ENCODE data around the gene ZDHHC9. TPM values are rescaled to one million over a fixed set of nuclear protein-coding genes. Genes with fewer than 3 reads are reported as not detected.

The ZDHHC9 gene
- total RNA-seq, 2 experiments from 2014 or later: 13.4 TPM

DNA sequence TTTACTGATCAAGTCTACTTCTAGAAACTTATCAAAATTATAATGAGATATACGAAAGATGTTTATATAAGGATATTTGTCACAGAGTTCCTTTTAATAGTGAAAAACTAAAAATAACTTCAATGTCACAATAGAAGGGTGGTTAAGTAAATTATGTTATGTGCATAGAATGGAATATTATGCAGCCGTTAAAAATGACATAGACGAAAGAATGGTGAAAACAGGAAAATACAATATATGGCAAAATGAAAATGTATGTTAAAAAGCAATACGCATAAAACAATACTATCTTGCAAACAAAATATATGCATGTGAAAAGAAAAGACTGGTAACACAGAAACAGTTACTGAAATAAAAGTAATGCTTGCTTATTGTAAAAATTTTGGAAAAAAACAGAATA, 19.1 kb downstream of the ZDHHC9 start:
- ChIA-PET CTCF (interaction anchor here (1.3 to 1.9 kb wide), 2 partner anchors 42 to 187 kb away, joined by 4 to 6 read pairs; no protein-coding TSS in a partner anchor), POLR2A (no interaction called here)

DNA sequence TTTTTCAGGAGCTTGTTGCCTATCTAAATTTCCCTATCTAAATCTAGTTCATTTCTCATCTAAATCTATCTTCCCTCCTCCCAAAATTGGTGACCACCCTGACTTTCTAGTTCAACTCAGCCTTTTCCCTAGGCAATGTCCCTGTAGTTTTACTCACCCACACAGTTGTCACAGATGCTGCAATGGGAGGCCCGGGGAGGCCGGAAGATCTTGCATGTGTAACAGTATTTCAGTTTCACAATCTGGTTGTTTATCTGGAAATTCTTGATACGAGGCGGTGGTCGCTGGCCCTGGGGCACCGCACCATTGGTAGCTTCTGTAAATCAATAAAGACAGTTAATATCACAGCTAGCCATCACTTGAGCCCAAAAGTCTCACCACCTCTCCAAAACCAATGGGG, 20.2 kb downstream of the ZDHHC9 start:
- ChIA-PET CTCF (interaction anchor here (1.0 to 1.9 kb wide), 5 partner anchors 41 to 186 kb away, joined by 3 to 6 read pairs (median 4); no protein-coding TSS in a partner anchor), POLR2A (no interaction called here)

DNA sequence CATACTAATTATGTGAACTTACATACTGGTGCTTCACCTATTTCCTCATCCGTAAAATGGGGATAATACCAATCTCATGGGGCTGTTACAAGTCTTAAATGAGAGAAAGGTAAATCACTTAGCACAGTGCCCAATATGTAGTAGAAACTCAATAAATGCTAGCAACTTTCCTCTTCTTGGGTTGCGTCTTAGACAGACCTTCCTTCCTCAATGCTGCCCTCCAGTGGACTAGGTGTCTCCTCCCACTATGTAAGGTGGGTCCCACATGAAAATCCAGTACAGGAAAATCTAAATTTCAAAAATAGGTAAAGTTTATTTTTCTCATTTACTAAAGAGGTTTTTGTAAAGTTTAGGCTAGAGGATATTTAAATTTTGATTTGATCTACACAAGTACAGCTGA, 20.6 kb downstream of the ZDHHC9 start:
- CTCF ChIA-PET: interaction anchor here (0.6 to 1.9 kb wide), 8 partner anchors 14 to 185 kb away, joined by 3 to 6 read pairs (median 3); no protein-coding TSS in a partner anchor
- POLR2A ChIA-PET: no interaction called here

DNA sequence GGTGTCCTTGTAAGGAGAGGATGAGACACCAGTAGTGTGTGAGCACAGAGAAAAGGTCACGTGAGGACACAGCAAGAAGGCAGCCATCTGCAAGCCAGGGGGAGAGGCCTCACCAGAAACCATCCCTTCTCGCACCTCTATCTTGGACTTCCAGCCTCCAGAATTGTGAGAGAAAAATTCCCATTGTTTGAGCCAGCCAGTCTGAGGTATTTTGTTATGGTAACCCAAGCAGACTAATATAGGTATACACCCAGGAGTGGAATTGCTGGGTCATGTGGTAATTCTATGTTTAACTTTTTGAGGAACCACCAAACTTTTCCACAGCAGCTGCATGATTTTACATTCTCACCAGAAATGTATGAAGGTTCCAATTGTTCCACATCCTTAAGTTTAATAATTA, 25.6 kb downstream of the ZDHHC9 start:
- ChIA-PET CTCF (no interaction called here), POLR2A (no interaction called here)

DNA sequence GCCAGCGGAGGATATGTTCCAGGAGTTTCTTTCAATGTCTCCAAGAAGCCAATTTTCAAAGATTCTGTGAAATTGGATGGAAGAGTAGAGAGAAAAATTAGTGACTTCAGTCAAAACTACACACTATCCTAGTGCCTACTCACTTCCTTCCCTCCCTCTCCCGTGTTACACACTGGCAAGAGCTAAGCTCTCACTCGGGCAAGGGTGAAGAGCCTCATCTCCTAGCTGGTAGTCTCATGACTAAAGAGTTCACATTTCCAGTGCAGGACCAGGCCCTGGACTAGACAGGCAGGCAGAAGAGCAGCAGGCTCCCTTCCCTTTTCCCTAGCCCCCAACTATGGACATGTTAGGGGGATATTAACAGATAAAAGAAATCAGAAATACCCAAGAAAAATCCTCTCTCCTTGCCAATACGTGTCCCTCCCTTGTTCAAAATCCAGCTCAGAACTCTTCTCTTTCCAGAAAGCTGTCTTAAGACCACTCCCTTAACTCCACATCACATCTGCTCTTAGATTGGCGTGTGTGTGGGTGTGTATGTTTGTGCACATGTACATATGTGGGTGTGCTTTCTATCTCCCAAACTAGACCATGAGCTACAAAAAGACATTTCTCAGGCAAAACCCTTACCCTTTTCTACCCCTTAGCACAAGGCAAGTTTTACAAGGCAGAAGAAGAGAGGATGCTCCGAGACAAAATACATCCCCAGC, 29.9 kb downstream of the ZDHHC9 start:
- POLR2A ChIA-PET: no interaction called here
- CTCF ChIA-PET: no interaction called here

DNA sequence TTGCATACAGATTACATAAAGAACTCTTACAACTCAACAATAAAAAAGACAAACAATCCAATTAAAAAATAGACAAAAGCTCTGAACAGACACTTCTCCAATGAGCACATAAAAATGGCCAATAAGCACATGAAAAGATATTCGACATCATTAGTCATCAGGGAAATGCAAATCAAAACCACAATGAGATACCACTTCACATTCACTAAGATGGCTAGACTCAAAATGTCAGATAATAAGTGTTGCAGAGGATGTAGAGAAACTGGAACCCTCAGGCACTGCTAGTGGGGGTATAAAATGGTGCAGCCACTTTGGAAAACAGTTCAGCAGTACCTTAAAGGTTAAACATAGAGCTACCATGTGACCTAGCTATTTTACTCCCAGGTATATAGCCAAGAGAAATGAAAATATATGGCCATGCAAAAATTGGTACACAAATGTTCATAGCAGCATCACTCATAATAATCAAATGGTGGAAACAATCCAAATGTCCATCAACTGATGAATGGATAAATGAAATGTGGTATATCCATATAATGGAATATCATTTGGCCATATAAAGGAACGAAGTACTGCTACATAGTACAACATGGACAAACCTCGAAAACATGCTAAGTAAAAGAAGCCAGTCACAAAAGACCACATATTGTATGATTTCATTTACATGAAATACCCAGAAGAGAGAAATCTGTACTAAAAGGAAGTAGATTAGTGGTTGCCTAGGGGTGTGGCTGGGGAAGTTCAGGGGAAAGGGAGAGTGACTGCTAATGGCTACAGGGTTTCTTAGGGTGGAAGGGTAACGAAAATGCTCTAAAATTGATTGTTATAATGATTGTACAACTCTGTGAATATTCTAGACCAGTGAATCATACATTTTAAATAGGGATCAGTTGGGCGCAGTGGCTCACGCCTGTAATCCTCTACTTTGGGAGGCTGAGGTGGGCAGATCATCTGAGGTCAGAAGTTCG, 34.6 kb downstream of the ZDHHC9 start:
- ChIA-PET POLR2A (no interaction called here), CTCF (interaction anchor here (0.6 to 0.9 kb wide), 2 partner anchors 14 to 251 kb away, joined by 3 read pairs; no protein-coding TSS in a partner anchor)

DNA sequence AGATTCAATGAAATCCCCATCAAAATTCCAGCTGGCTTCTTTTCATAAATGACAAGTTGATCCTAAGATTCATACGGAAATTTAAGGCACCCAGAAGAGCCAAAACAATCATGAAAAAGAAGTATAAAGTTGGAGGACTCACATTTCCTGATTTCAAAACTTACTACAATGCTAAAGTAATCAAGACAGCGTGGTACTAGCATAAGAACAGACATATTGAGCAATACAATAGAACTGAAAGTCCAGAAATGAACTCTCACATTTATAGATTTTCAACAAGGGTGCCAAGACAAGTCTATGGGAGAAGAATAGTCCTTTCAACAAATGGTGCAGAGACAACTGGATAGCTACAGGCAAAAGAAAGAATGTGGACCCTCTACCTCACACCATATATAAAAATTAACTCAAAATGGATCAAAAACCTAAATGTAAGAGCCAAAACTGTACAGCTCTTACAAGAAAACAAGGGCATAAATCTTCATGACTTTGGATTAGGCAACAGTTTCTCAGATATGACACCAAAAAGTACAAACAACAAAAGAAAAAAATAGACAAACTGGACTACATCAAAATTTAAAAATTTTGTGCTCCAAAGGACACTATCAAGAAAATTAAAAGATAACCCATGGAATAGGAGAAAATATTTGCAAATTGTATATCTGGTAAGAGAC, 35.4 kb downstream of the ZDHHC9 start:
- ChIA-PET CTCF (interaction anchor here (0.9 kb wide), 2 partner anchors 9 to 14 kb away, joined by 3 read pairs; no protein-coding TSS in a partner anchor), POLR2A (no interaction called here)

DNA sequence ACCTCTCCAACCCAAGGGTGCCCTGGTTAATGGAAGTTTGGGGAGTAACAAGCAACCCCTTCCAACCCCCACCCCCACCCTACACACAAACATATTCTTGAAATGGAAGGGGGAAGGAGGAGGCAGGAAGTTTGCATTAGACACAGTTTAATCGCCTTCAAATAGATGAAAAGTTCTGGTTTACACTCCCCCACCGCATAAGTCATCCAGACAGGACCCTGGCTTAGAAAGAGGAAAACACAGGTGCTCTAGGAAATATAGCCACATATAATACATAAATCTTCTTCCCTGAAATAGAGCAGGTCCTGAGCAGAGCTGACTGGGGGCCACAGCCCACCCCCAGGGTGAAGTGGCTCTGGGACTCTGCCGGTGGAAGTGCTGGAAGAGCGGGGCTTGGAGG, 38.9 kb downstream of the ZDHHC9 start:
- CTCF ChIA-PET: no interaction called here
- POLR2A ChIA-PET: no interaction called here

DNA sequence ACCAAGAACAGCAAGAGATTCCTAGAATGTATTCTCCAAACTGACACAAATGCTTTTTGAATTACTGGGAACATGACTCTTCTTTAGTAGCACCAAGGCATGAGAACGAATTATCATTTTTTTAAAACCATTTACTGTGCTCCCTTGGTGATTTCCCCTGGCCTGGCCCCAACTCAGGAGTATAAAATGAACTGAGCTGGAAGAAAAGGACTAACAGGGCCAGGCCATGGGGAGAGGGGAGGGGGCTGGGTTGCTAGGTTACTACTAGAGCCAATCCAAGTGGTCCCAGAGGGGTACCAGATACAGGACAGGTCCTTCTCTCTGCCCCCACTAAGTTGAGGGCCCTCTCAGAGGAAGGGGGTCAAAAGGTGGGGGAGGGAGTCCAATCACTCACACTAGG, 40.8 kb downstream of the ZDHHC9 start:
- ChIA-PET CTCF (no interaction called here), POLR2A (no interaction called here)

DNA sequence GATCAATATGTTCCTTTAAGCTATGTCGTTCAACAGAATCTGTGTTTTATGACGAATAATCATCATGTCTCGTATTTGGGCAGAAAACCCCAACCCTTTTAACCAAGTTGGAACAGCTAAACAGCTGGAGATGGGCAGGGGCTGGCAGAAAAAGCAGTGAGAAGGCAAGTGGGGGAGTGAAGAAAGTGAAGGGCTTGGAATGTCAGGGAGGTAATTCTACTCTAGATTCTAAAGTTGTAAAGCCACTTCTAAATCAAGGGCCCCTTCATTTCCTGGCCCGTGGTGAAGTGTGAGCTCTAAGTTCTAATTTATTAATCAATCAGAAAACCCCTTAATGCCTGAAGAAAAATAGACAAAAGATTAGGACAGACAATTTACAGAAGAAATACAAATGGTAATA, 43.5 kb downstream of the ZDHHC9 start:
- POLR2A ChIA-PET: interaction anchor here (1.7 kb wide), 1 partner anchor 10 kb away, joined by 6 read pairs; no protein-coding TSS in a partner anchor

DNA sequence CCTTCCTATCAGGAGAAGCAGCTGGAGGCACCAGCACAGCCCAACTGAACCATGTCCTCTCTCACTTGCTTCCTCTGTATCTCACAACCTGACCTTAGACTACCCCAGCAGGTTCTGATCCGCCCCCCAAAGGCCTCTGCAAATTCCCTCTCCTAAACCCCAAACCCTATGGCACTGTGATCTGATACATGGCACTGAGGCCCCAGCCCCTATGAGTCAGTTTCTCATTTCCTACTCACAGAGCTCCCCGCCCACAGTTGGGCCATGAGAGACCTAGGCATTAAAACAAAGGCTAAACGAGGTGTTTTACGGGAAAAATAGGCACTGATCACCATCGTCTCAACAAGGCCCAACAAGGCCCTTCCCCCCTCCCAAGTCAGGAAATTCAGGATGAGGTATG, 44.8 kb downstream of the ZDHHC9 start:
- ChIA-PET POLR2A (interaction anchor here (1.0 kb wide), 1 partner anchor 12 kb away, joined by 3 read pairs; no protein-coding TSS in a partner anchor), CTCF (interaction anchor here (0.9 kb wide), 1 partner anchor 9 kb away, joined by 3 read pairs; no protein-coding TSS in a partner anchor)

More for the DNA sequence above, 43.5 kb downstream of the ZDHHC9 start:
- CTCF ChIA-PET: no interaction called here

DNA sequence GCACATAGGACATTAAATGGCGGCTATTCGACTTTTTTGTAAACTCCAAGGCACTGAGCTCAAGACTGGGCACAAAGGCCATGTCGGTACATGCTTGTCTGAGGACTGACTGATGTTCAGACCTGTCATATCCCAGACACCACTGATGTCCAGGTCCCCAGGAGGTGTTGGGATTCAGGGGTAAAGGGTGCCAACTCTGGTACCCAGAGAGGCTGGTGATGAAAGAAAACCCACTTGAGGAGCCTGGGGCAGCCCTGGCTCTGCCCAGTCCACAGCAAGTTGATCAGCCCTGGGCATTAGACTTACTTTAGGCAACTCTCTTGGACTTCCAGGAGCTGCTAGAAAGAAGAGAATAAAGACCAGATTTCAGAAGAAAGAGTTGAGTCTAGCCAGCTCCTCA, 45.2 kb downstream of the ZDHHC9 start:
- CTCF ChIA-PET: interaction anchor here (0.9 kb wide), 1 partner anchor 10 kb away, joined by 3 read pairs; no protein-coding TSS in a partner anchor
- POLR2A ChIA-PET: interaction anchor here (1.0 kb wide), 1 partner anchor 11 kb away, joined by 3 read pairs; no protein-coding TSS in a partner anchor

DNA sequence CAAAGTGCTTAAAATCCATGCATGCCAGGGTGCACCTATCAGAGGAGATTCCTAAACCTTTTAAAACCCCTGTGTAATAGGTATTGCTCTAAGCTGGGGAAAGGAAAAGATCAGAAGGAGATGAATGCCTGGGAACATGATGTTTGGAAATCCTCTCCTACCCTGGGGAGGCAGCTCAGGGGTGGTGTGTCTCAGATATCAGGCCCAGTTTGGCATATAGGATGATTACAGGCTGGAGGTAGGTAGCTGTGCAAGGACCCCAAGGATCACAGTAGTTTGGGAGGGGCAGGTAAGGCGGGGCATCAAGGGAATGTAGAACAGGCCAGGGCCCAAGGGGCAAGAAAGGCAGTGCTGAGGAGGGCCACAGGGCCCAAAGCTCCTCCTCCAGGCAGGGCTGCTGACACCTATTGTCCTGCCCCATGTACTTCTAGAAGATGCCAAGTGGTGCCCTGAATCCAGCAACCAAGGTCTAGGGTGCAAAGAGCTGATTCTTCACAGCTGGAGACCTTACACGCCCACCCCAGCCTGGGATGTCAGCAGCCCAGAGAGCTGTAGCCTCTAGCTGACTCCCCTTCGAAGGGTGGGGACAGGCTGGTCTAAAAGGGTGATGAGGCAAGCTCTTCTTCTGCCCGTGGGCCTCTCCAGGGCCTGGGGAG, 46.3 kb downstream of the ZDHHC9 start:
- CTCF ChIA-PET: no interaction called here
- POLR2A ChIA-PET: interaction anchor here (0.9 to 1.1 kb wide), 3 partner anchors 12 to 41 kb away, joined by 3 read pairs; no protein-coding TSS in a partner anchor

DNA sequence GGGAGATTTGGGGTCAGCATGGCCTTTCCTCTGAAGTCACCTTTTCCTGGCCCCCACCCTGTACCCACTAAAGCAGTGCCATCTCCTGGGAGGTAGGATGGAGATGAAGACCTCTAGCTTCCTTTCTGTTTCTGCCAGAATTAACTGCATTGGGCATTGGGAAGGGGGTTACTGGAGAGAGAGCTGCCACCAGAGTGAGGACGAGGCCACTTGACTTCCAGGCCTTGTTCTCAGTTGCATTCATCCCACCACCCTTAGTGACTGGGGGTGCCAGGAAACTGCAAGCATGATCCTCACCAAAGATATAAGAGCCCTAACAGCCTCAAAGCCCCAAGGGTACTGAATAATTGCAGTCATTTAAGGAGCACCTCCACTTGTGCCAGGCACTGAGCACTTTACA, 48.1 kb downstream of the ZDHHC9 start:
- CTCF ChIA-PET: no interaction called here
- POLR2A ChIA-PET: no interaction called here

DNA sequence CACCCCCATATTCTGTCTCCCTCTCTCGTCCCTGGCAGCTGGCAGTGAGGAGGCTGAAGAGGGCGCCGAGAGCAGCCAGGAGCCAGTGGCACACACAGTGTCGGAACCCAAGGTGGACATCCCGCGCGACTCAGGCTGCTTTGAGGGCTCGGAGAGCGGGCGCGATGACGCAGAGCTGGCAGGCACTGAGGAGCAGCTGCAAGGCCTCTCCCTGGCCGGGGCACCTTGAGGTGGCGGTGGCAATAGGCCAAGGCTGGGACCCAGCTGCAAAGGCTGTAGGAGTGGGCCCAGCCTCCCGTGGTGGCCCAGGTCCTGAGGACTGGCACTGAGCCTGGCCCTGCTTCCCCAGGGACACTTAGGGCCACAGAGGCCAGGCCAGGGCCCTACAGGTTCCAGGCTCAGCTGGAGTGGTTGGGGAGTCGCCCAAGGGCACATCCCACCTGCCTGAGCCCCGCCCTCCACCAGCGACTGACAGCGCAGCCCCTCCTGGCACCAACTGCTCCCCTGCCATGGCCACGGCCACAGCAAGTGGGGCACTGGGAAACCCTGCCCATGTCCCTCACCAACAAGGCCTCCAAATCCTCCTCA, 50.0 kb downstream of the ZDHHC9 start:
- ChIA-PET POLR2A (interaction anchor here (0.7 to 1.6 kb wide), 2 partner anchors 9 to 10 kb away, joined by 3 to 6 read pairs; no protein-coding TSS in a partner anchor), CTCF (no interaction called here)

DNA sequence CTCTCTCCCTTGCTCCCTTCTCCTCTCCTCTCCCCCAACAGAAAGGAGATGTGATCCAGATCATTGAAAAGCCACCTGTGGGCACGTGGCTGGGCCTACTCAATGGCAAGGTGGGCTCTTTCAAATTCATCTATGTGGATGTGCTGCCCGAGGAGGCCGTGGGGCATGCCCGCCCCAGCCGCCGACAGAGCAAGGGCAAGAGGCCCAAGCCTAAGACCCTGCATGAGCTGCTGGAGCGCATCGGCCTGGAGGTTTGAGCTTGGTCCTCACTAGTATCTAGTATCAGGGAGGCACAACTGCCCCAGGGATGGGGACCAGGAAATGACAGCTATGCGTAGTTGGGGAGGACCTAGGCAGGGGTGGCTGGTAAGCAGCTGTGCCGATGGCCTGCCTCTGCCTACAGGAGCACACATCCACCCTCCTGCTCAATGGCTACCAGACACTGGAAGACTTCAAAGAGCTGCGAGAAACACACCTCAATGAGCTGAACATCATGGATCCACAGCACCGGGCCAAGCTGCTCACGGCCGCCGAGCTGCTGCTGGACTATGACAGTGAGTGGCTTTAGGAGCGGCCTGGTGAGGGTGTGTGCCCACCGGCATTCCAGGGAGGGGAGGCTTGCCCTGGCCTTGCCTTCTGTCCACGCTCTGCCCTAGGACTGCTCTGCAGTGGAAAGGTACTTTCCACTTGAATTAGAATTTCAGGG, 50.9 kb downstream of the ZDHHC9 start:
- ChIA-PET POLR2A (interaction anchor here (0.7 to 1.6 kb wide), 2 partner anchors 8 to 9 kb away, joined by 3 to 6 read pairs; no protein-coding TSS in a partner anchor), CTCF (no interaction called here)

DNA sequence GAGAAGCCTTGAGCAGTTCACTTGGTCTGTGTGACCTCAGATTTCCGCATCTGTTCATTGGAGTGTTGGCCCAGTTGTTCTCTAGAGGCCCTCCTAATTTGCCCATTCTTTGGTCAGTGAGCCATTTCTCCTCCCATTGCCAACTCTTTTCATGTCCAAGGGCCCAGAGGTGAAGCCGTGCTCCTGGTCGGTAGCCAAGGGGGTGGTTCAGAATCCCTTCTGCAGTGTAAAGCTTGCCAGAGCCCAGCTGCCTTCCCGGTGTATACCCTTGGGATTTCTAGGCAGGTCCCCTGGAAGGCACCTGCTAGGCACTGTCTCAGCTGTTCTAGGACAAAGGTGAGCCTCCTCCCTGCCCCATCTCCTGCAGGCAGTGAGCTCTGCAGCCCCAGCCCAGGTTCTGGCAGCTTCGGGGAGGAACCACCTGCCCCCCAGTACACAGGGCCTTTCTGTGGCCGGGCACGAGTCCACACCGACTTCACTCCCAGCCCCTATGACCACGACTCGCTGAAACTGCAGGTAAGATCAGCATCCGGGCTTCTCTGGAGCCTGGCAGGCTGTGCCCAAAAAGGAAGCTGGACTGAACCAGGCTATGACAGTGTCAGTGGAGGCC, 51.6 kb downstream of the ZDHHC9 start:
- CTCF ChIA-PET: no interaction called here
- POLR2A ChIA-PET: no interaction called here

DNA sequence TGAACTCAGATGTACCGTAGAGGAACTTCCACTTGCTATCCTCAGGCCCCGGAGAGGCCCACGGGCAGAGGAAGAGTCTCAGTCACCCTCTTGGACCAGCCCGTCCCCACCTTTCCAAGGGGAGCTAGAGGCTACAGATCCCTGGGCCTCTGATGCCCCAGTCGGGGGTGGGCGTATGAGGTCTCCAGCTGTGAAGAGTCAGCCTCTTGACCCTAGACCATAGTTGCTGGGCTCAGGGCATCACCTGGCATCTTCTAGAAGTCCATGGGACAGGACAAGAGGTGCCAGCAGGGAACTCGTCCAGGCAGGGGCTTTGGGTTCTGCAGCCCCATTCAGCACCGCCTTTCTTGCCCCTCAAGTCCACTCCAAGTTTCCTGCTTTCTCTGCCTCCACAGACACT, 52.4 kb downstream of the ZDHHC9 start:
- POLR2A ChIA-PET: no interaction called here
- CTCF ChIA-PET: no interaction called here

Measured in activated CD8-positive, alpha-beta memory T cell treated with anti-CD3 and anti-CD28 coated beads for 36 hours (primary cell).